SJCRH30 (cell line): ENCODE results near the gene ACCSL. TPM values are rescaled to one million over a fixed set of nuclear protein-coding genes. Genes with fewer than 3 reads are reported as not detected.
A peak's percentile ranks its signal among the peaks of the same experiment; 100 is the strongest.

Source experiments
- DNase-seq, 2 experiments: peaks; one replicate each; pipeline ENCODE4 v3.0.0-alpha.2; 2015 to 2020
- H3K27ac ChIP-seq: fragments of 250-450 bp; sonication (Bioruptor Pico); 2 replicates; pipeline ENCODE4 v1.5.1; 2020; ENCODE audit warnings: mild to moderate bottlenecking, moderate library complexity
- H3K27me3 ChIP-seq: fragments of 250-450 bp; sonication (Bioruptor Pico); 2 replicates; pipeline ENCODE4 v1.5.1; 2020; ENCODE audit warnings: mild to moderate bottlenecking, moderate library complexity
- H3K36me3 ChIP-seq: fragments of 250-450 bp; sonication (Bioruptor Pico); 2 replicates; pipeline ENCODE4 v1.5.1; 2020; ENCODE audit warnings: mild to moderate bottlenecking, moderate library complexity
- H3K4me1 ChIP-seq: fragments of 250-450 bp; sonication (Bioruptor Pico); 2 replicates; pipeline ENCODE4 v1.5.1; 2020; ENCODE audit warnings: mild to moderate bottlenecking, moderate library complexity
- H3K4me3 ChIP-seq: fragments of 250-450 bp; sonication (Bioruptor Pico); 2 replicates; pipeline ENCODE4 v1.5.1; 2020; ENCODE audit warnings: mild to moderate bottlenecking, moderate library complexity
- H3K9me3 ChIP-seq: fragments of 250-450 bp; sonication (Bioruptor Pico); replicated peaks from 2 replicates; pipeline ENCODE4 v1.5.1; 2020; ENCODE audit warnings: mild to moderate bottlenecking, moderate library complexity
- total RNA-seq: library from RNA; depleted of rRNA; stranded (reverse); fragments of >200 nt; shearing (Covaris generic); gene quantifications from 2 replicates; pipeline ENCODE4 v1.2.3, GENCODE V29; 2014

The ACCSL gene
- total RNA-seq, 1 experiment from 2014 or later, result not detected

GRCh38 chr11:44065161-44065661 lies 17.4 kb downstream of the ACCSL start:
- Histone ChIP-seq H3K4me1 (no peaks in the 10 kb centered on the region), H3K4me3 (peak overlapping the region; percentile 66), H3K36me3 (no peaks in the 10 kb centered on the region; the same call in 1 of the 2 replicates), H3K27me3 (no peaks in the 10 kb centered on the region; the same call in 1 of the 2 replicates), H3K9me3 (no peaks in the 10 kb centered on the region), H3K27ac (peak overlapping the region; percentile 72; the same call in 1 of the 2 replicates)
- no peak for DNase-seq

GRCh38 chr11:44065841-44066731 lies 18.3 kb downstream of the ACCSL start, which contains the start of gene ACCS:
Gene ACCS, plus strand, starts transcription at chr11:44066270. Its CDS starts 1,358 bp downstream, at chr11:44067628.
- peak; percentile 91 to 92 for DNase-seq
- Histone ChIP-seq H3K9me3 (no peaks in the 10 kb centered on the region), H3K4me1 (no peaks in the 10 kb centered on the region), H3K27ac (peak within 1 kb of the TSS; percentile 72), H3K4me3 (peak within 1 kb of the TSS; percentile 66), H3K36me3 (no peaks in the 10 kb centered on the region; the same call in 1 of the 2 replicates), H3K27me3 (no peaks in the 10 kb centered on the region)

- no peak for DNase-seq
- H3K4me1 ChIP-seq, result no peaks in the 10 kb centered on the region
- no peaks in the 10 kb centered on the region for H3K9me3 ChIP-seq
- no peaks in the 10 kb centered on the region for H3K27me3 ChIP-seq
- H3K36me3 ChIP-seq, result no peaks in the 10 kb centered on the region; the same call in 1 of the 2 replicates
- H3K4me3 ChIP-seq, result peak overlapping the region; percentile 66
- H3K27ac ChIP-seq, result peak overlapping the region; percentile 72
These were observed 19.0 kb downstream of the ACCSL start for GRCh38 chr11:44066732-44067141.

GRCh38 chr11:44067266-44067665 lies 19.5 kb downstream of the ACCSL start:
- Histone ChIP-seq H3K4me3 (peak overlapping the region; percentile 66), H3K4me1 (no peaks in the 10 kb centered on the region), H3K9me3 (no peaks in the 10 kb centered on the region), H3K27me3 (no peaks in the 10 kb centered on the region), H3K36me3 (no peaks in the 10 kb centered on the region; the same call in 1 of the 2 replicates), H3K27ac (no peak overlapping the region)
- DNase-seq, result no peak

- Histone ChIP-seq H3K36me3 (no peaks in the 10 kb centered on the region; the same call in 1 of the 2 replicates), H3K27me3 (no peaks in the 10 kb centered on the region), H3K27ac (no peak overlapping the region), H3K4me3 (no peak overlapping the region), H3K4me1 (no peaks in the 10 kb centered on the region), H3K9me3 (no peaks in the 10 kb centered on the region)
- no peak for DNase-seq
These were observed 20.4 kb downstream of the ACCSL start for GRCh38 chr11:44068180-44068579.

- Histone ChIP-seq H3K27ac (no peak overlapping the region), H3K4me1 (no peaks in the 10 kb centered on the region), H3K27me3 (no peaks in the 10 kb centered on the region), H3K36me3 (no peaks in the 10 kb centered on the region; the same call in 1 of the 2 replicates), H3K9me3 (no peaks in the 10 kb centered on the region), H3K4me3 (no peak overlapping the region)
- DNase-seq, result no peak
These were observed 23.4 kb downstream of the ACCSL start for GRCh38 chr11:44071157-44071556.

- H3K4me3 ChIP-seq, result no peak overlapping the region
- no peaks in the 10 kb centered on the region for H3K4me1 ChIP-seq
- H3K27ac ChIP-seq, result no peak overlapping the region
- H3K36me3 ChIP-seq, result no peaks in the 10 kb centered on the region; the same call in 1 of the 2 replicates
- H3K9me3 ChIP-seq, result no peaks in the 10 kb centered on the region
- H3K27me3 ChIP-seq, result no peaks in the 10 kb centered on the region
- DNase-seq, result no peak
These were observed 25.2 kb downstream of the ACCSL start for GRCh38 chr11:44072757-44073658.

GRCh38 chr11:44078794-44079193 lies 31.0 kb downstream of the ACCSL start:
- H3K4me1 ChIP-seq, result no peaks in the 10 kb centered on the region
- no peak for DNase-seq
- H3K4me3 ChIP-seq, result no peak overlapping the region
- peaks cover 3% of the 10 kb centered on the region; the same call in 1 of the 2 replicates for H3K27me3 ChIP-seq
- H3K9me3 ChIP-seq, result no peaks in the 10 kb centered on the region
- H3K27ac ChIP-seq, result no peak overlapping the region
- H3K36me3 ChIP-seq, result no peaks in the 10 kb centered on the region

GRCh38 chr11:44079376-44079775 lies 31.6 kb downstream of the ACCSL start:
- Histone ChIP-seq H3K36me3 (no peaks in the 10 kb centered on the region), H3K27ac (no peak overlapping the region), H3K27me3 (peaks cover 3% of the 10 kb centered on the region; the same call in 1 of the 2 replicates), H3K4me3 (no peak overlapping the region), H3K4me1 (no peaks in the 10 kb centered on the region), H3K9me3 (no peaks in the 10 kb centered on the region)
- no peak for DNase-seq

- no peak for DNase-seq
- Histone ChIP-seq H3K4me1 (no peaks in the 10 kb centered on the region), H3K27me3 (peaks cover 3% of the 10 kb centered on the region; the same call in 1 of the 2 replicates), H3K4me3 (no peak overlapping the region), H3K36me3 (no peaks in the 10 kb centered on the region), H3K9me3 (no peaks in the 10 kb centered on the region), H3K27ac (no peak overlapping the region)
These were observed 33.2 kb downstream of the ACCSL start for GRCh38 chr11:44080951-44081350.

GRCh38 chr11:44082645-44083044 lies 34.9 kb downstream of the ACCSL start:
- Histone ChIP-seq H3K27ac (no peak overlapping the region), H3K9me3 (no peaks in the 10 kb centered on the region), H3K4me3 (no peak overlapping the region), H3K4me1 (no peaks in the 10 kb centered on the region), H3K27me3 (peaks cover 3% of the 10 kb centered on the region; the same call in 1 of the 2 replicates), H3K36me3 (no peaks in the 10 kb centered on the region)
- no peak for DNase-seq

- DNase-seq, result no peak
- H3K4me1 ChIP-seq, result no peaks in the 10 kb centered on the region
- H3K27ac ChIP-seq, result no peak overlapping the region
- H3K36me3 ChIP-seq, result no peaks in the 10 kb centered on the region
- no peaks in the 10 kb centered on the region for H3K9me3 ChIP-seq
- H3K27me3 ChIP-seq, result peaks cover 3% of the 10 kb centered on the region; the same call in 1 of the 2 replicates
- H3K4me3 ChIP-seq, result no peak overlapping the region
These were observed 35.7 kb downstream of the ACCSL start for GRCh38 chr11:44083433-44083832.

- DNase-seq, result no peak
- Histone ChIP-seq H3K9me3 (no peaks in the 10 kb centered on the region), H3K4me1 (no peaks in the 10 kb centered on the region), H3K27ac (no peak overlapping the region), H3K27me3 (peaks cover 3% of the 10 kb centered on the region; the same call in 1 of the 2 replicates), H3K36me3 (no peaks in the 10 kb centered on the region), H3K4me3 (no peak overlapping the region)
These were observed 36.1 kb downstream of the ACCSL start for GRCh38 chr11:44083906-44084305.

GRCh38 chr11:44085330-44085729 lies 37.5 kb downstream of the ACCSL start:
- Histone ChIP-seq H3K27ac (no peak overlapping the region), H3K36me3 (no peaks in the 10 kb centered on the region), H3K27me3 (no peaks in the 10 kb centered on the region), H3K4me1 (no peaks in the 10 kb centered on the region), H3K9me3 (peaks cover 10% of the 10 kb centered on the region; the same call in 1 of the 2 replicates), H3K4me3 (no peak overlapping the region)
- DNase-seq, result no peak
